H9 (cell line): ENCODE measurements around the gene ADGRA1. TPM values are rescaled to one million over a fixed set of nuclear protein-coding genes. Genes with fewer than 3 reads are reported as not detected.

ENCODE experiments used
- DNase-seq: peaks from one replicate; pipeline ENCODE4 v3.0.0-alpha.2; 2017
- H2AFZ ChIP-seq: one replicate; pipeline ENCODE4 v1.6.1; 2013; ENCODE audit warnings: mild to moderate bottlenecking, low read length, control low read depth, moderate library complexity
- H2AK5ac ChIP-seq: 2 replicates; pipeline ENCODE4 v1.6.1; 2013; ENCODE audit warnings: low read length, control low read depth, mixed read lengths; ENCODE audit not compliant: insufficient read length
- H2BK120ac ChIP-seq: one replicate; pipeline ENCODE4 v1.6.1; 2013; ENCODE audit warnings: low read depth, mild to moderate bottlenecking, low read length, control low read depth, inconsistent platforms; ENCODE audit not compliant: poor library complexity, severe bottlenecking
- H2BK12ac ChIP-seq: 2 replicates; pipeline ENCODE4 v1.6.1; 2013; ENCODE audit warnings: low read length, control low read depth, mixed read lengths, low read depth; ENCODE audit not compliant: insufficient read length
- H2BK15ac ChIP-seq: 2 replicates; pipeline ENCODE4 v1.6.1; 2013; ENCODE audit warnings: low read depth, low read length, control low read depth
- H2BK20ac ChIP-seq: one replicate; pipeline ENCODE4 v1.6.1; 2013; ENCODE audit warnings: low read depth, mild to moderate bottlenecking, low read length, control low read depth, inconsistent platforms; ENCODE audit not compliant: poor library complexity, severe bottlenecking
- H2BK5ac ChIP-seq: 2 replicates; pipeline ENCODE4 v1.6.1; 2013; ENCODE audit warnings: low read length, control low read depth, mixed read lengths; ENCODE audit not compliant: insufficient read length
- H3K14ac ChIP-seq: 2 replicates; pipeline ENCODE4 v1.6.1; 2013; ENCODE audit warnings: low read length, control low read depth; ENCODE audit not compliant: insufficient read depth
- H3K18ac ChIP-seq: 2 replicates; pipeline ENCODE4 v1.6.1; 2013; ENCODE audit warnings: low read depth, mild to moderate bottlenecking, mixed read lengths, low read length, control low read depth; ENCODE audit not compliant: insufficient read length
- H3K23ac ChIP-seq: 2 replicates; pipeline ENCODE4 v1.6.1; 2013; ENCODE audit warnings: low read length, control low read depth, mixed read lengths, low read depth; ENCODE audit not compliant: insufficient read length
- H3K23me2 ChIP-seq: 2 replicates; pipeline ENCODE4 v1.6.1; 2013; ENCODE audit warnings: low read depth, mild to moderate bottlenecking, mixed read lengths, low read length, control low read depth; ENCODE audit not compliant: insufficient read length, poor library complexity, severe bottlenecking
- H3K27ac ChIP-seq: 2 replicates; pipeline ENCODE4 v1.5.1; 2013; ENCODE audit warnings: low read length, control low read depth, mixed read lengths, low read depth; ENCODE audit not compliant: insufficient read length
- H3K27me3 ChIP-seq: 2 replicates; pipeline ENCODE4 v1.6.1; 2013; ENCODE audit warnings: low read length, control low read depth, inconsistent platforms; ENCODE audit not compliant: insufficient read depth
- H3K4ac ChIP-seq: 2 replicates; pipeline ENCODE4 v1.6.1; 2013; ENCODE audit warnings: low read depth, mild to moderate bottlenecking, control low read depth, inconsistent platforms, low read length, moderate library complexity
- H3K4me1 ChIP-seq: 2 replicates; pipeline ENCODE4 v1.6.1; 2013; ENCODE audit warnings: low read length, control low read depth, inconsistent platforms; ENCODE audit not compliant: insufficient read depth
- H3K4me2 ChIP-seq: 2 replicates; pipeline ENCODE4 v1.6.1; 2013; ENCODE audit warnings: low read length, control low read depth, mixed read lengths; ENCODE audit not compliant: insufficient read length, insufficient read depth
- H3K56ac ChIP-seq: 2 replicates; pipeline ENCODE4 v1.6.1; 2013; ENCODE audit warnings: low read depth, mild to moderate bottlenecking, mixed read lengths, low read length, control low read depth; ENCODE audit not compliant: insufficient read length
- H3K79me1 ChIP-seq: 2 replicates; pipeline ENCODE4 v1.6.1; 2013; ENCODE audit warnings: low read depth, mild to moderate bottlenecking, moderate library complexity, low read length, control low read depth, inconsistent platforms; ENCODE audit not compliant: insufficient read depth, poor library complexity, severe bottlenecking
- H3K79me2 ChIP-seq: 2 replicates; pipeline ENCODE4 v1.6.1; 2013; ENCODE audit warnings: low read length, control low read depth, inconsistent platforms; ENCODE audit not compliant: insufficient read depth
- H3K9ac ChIP-seq: 2 replicates; pipeline ENCODE4 v1.6.1; 2013; ENCODE audit warnings: low read length, control low read depth, mixed read lengths; ENCODE audit not compliant: insufficient read length; ENCODE audit errors: extremely low read depth
- H3K9me3 ChIP-seq: one replicate; pipeline ENCODE4 v1.6.1; 2013; ENCODE audit warnings: low read depth, low read length, inconsistent platforms; ENCODE audit not compliant: control insufficient read depth
- H3T11ph ChIP-seq: one replicate; pipeline ENCODE4 v1.6.1; 2013; ENCODE audit warnings: mild to moderate bottlenecking, low read length, control low read depth, inconsistent platforms
- H4K20me1 ChIP-seq: one replicate; pipeline ENCODE4 v1.6.1; 2013; ENCODE audit not compliant: control insufficient read depth, insufficient read length, insufficient read depth
- H4K5ac ChIP-seq: 2 replicates; pipeline ENCODE4 v1.6.1; 2013; ENCODE audit warnings: low read depth, mild to moderate bottlenecking, mixed read lengths, low read length, control low read depth; ENCODE audit not compliant: insufficient read length
- H4K8ac ChIP-seq: replicated peaks from 2 replicates; pipeline ENCODE4 v1.6.1; 2013; ENCODE audit warnings: low read length, control low read depth, mixed read lengths, low read depth; ENCODE audit not compliant: insufficient read length
- H4K91ac ChIP-seq: 2 replicates; pipeline ENCODE4 v1.6.1; 2013; ENCODE audit warnings: low read depth, mild to moderate bottlenecking, moderate library complexity, mixed read lengths, low read length, control low read depth; ENCODE audit not compliant: insufficient read length
- H3K27ac Mint-ChIP-seq, 3 experiments: 2 replicates in 2 of 3; 3 replicates in 1 of 3; pipeline ENCODE4 v1.8.0; 2020 to 2021; ENCODE audit warnings: mixed read lengths in 3 of 3, mild to moderate bottlenecking in 1 of 3, moderate library complexity in 1 of 3
- H3K27me3 Mint-ChIP-seq: 2 replicates; pipeline ENCODE4 v1.8.0; 2021; ENCODE audit warnings: low read depth, mild to moderate bottlenecking, moderate library complexity, mixed read lengths
- H3K36me3 Mint-ChIP-seq, 3 experiments: 2 replicates in 2 of 3; 3 replicates in 1 of 3; pipeline ENCODE4 v1.8.0; 2020 to 2021; ENCODE audit warnings: low read depth in 3 of 3, mixed read lengths in 3 of 3; ENCODE audit not compliant: insufficient read depth in 1 of 3
- H3K4me1 Mint-ChIP-seq, 2 experiments: 2 replicates each; pipeline ENCODE4 v1.8.0; 2020; ENCODE audit warnings: mixed read lengths in 2 of 2
- H3K4me3 Mint-ChIP-seq, 2 experiments: 2 replicates in 1 of 2; 3 replicates in 1 of 2; pipeline ENCODE4 v1.8.0; 2020 to 2021; ENCODE audit warnings: mild to moderate bottlenecking in 2 of 2, mixed read lengths in 2 of 2, moderate library complexity in 1 of 2
- H3K9me3 Mint-ChIP-seq, 2 experiments: 2 replicates in 1 of 2; 3 replicates in 1 of 2; pipeline ENCODE4 v1.8.0; 2020; ENCODE audit warnings: mild to moderate bottlenecking in 2 of 2, mixed read lengths in 2 of 2, moderate library complexity in 1 of 2
- WGBS: extraction: QIAGEN DNeasy Blood & Tissue Kit; methylation state at CpG from one replicate; pipeline ENCODE4 v1.1.7; 2013; ENCODE audit warnings: missing lambda C conversion rate, low lambda C conversion rate, mixed read lengths; ENCODE audit not compliant: insufficient read length; ENCODE audit errors: extremely low coverage; 5-methylcytosine and 5-hydroxymethylcytosine counted together
- total RNA-seq: library from RNA; stranded (reverse); gene quantifications from 2 replicates; pipeline ENCODE4 v1.2.1, GENCODE V29; 2021
- TF ChIP-seq, protein P1 (sequence below): fragments of 200-600 bp; sonication (generic); conservative IDR thresholded peaks from 3 replicates; pipeline ENCODE4 v1.8.0; 2021; ENCODE audit warnings: antibody characterized with exemption, mild to moderate bottlenecking

ADGRA1 gene
- total RNA-seq, 1 experiment from 2014 or later: 0.11 TPM

DNA sequence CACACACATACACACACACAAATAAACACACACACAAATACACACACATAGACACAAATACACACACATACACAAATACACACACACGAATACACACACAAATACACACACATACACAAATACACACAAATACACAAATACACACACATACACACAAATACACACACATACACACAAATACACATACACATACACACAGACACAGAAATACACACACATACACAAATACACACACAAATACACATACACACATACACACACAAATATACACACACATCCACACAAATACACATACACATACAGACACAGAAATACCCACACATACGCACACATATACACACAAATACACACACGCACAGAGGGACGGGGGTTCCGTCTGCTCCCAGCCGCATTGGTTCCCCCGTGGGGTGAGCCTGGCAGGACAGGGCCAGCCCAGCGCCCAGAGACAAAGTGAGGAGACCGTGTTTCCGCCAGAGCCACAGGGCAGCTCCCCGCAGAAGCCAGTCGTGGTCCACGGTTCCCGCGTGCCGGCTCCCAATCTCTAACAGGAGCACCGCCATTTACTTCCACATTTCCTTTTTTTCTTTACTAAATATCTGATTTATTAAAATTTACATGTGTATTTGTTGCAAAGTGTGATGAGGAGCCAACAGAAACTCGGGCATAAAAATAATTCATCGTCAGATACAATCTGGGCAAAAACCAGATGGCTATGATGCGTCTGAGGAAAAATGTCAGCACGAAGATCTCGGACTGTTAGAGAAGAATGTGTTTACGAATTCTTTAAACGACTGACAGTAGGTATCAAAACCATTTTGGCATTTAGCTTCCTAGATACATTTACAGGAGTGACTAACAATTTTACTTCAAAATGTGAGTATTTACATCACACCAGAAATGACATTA, 69.2 kb downstream of the ADGRA1 start:
- H3K27me3 ChIP-seq: no peaks in the 10 kb centered on the region
- no peak overlapping the region for H3K56ac ChIP-seq
- H4K5ac ChIP-seq: no peak overlapping the region
- no peaks in the 10 kb centered on the region for H4K20me1 ChIP-seq
- Mint-ChIP-seq H3K9me3 (peaks cover 3 to 4% of the 10 kb centered on the region in 2 experiments; a peak in 2 of 5 replicates), H3K27me3 (peaks cover 5% of the 10 kb centered on the region), H3K27ac (peak overlapping the region in 1 of 3 experiments; percentile 53; a peak in 2 of 7 replicates), H3K36me3 (no peaks in the 10 kb centered on the region), H3K4me3 (no peak overlapping the region; a peak in 1 of 5 replicates), H3K4me1 (peaks cover 18 to 28% of the 10 kb centered on the region in 2 experiments)
- H3K27ac ChIP-seq: no peak overlapping the region
- H4K91ac ChIP-seq: no peak overlapping the region
- no peaks in the 10 kb centered on the region for H3K9me3 ChIP-seq
- no peaks in the 10 kb centered on the region for H3K79me1 ChIP-seq
- H2AFZ ChIP-seq: no peak overlapping the region
- H3K4me1 ChIP-seq: peaks cover 3% of the 10 kb centered on the region; the same call in 1 of the 2 replicates
- no peaks in the 10 kb centered on the region for H3K79me2 ChIP-seq
- no peak overlapping the region for H2BK20ac ChIP-seq
- no peak overlapping the region for H3T11ph ChIP-seq
- H3K14ac ChIP-seq: no peak overlapping the region
- H4K8ac ChIP-seq: no peak overlapping the region
- TF ChIP-seq, protein P1, sequence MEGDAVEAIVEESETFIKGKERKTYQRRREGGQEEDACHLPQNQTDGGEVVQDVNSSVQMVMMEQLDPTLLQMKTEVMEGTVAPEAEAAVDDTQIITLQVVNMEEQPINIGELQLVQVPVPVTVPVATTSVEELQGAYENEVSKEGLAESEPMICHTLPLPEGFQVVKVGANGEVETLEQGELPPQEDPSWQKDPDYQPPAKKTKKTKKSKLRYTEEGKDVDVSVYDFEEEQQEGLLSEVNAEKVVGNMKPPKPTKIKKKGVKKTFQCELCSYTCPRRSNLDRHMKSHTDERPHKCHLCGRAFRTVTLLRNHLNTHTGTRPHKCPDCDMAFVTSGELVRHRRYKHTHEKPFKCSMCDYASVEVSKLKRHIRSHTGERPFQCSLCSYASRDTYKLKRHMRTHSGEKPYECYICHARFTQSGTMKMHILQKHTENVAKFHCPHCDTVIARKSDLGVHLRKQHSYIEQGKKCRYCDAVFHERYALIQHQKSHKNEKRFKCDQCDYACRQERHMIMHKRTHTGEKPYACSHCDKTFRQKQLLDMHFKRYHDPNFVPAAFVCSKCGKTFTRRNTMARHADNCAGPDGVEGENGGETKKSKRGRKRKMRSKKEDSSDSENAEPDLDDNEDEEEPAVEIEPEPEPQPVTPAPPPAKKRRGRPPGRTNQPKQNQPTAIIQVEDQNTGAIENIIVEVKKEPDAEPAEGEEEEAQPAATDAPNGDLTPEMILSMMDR: no peak
- no peak overlapping the region for H3K9ac ChIP-seq
- no peak overlapping the region for H2BK120ac ChIP-seq
- no peak overlapping the region for H3K23ac ChIP-seq
- H2AK5ac ChIP-seq: no peak overlapping the region
- WGBS: no CpG with 5 or more reads among the region's 24 CpGs
- no peak for DNase-seq
- no peak overlapping the region for H3K4ac ChIP-seq
- no peak overlapping the region for H2BK15ac ChIP-seq
- H2BK12ac ChIP-seq: no peak overlapping the region
- H3K23me2 ChIP-seq: peaks cover 10% of the 10 kb centered on the region
- no peak overlapping the region for H3K18ac ChIP-seq
- no peak overlapping the region for H3K4me2 ChIP-seq
- H2BK5ac ChIP-seq: no peak overlapping the region
